Neural progenitor cell (in vitro differentiated cells): ENCODE results near the gene DRC3.

Experiments
- CTCF ChIP-seq: fragments of 200-600 bp; sonication (generic); IDR thresholded peaks from 2 replicates; pipeline ENCODE4 v1.5.1; 2017; ENCODE audit warnings: antibody characterized with exemption, mild to moderate bottlenecking
- EZH2 ChIP-seq: fragments of 200-600 bp; sonication (generic); IDR thresholded peaks from 2 replicates; pipeline ENCODE4 v1.6.1; 2017; ENCODE audit warnings: antibody characterized with exemption, mild to moderate bottlenecking, moderate library complexity
- EZH2phosphoT487 ChIP-seq: fragments of 200-600 bp; sonication (generic); IDR thresholded peaks from 2 replicates; pipeline ENCODE4 v1.6.1; 2017; ENCODE audit warnings: antibody characterized with exemption

- no peak for TF ChIP-seq CTCF
- no peak for TF ChIP-seq EZH2
- TF ChIP-seq EZH2phosphoT487 = no peak
Observed at GRCh38 chr17:18011286-18011685, 38.6 kb downstream of the DRC3 start.
